Testis (tissue), 3 donors: Measurements from ENCODE around the gene PDLIM7. TPM values are rescaled to one million over a fixed set of nuclear protein-coding genes. Genes with fewer than 3 reads are reported as not detected.

Experiments
- DNase-seq: peaks from one replicate; pipeline ENCODE4 v3.0.0-alpha.2; 2019
- H3K27ac ChIP-seq, 2 donors: fragments of 200-600 bp; sonication (generic); one replicate each; pipeline ENCODE4 v1.5.1; 2019
- H3K27me3 ChIP-seq: fragments of 200-600 bp; sonication (generic); one replicate; pipeline ENCODE4 v1.5.1; 2019
- H3K36me3 ChIP-seq: fragments of 200-600 bp; sonication (generic); one replicate; pipeline ENCODE4 v1.5.1; 2017; ENCODE audit warnings: low read depth; ENCODE audit errors: missing control alignments
- H3K4me1 ChIP-seq: fragments of 200-600 bp; sonication (generic); one replicate; pipeline ENCODE4 v1.5.1; 2019
- H3K4me3 ChIP-seq, 2 donors: fragments of 200-600 bp; sonication (generic); one replicate each; pipeline ENCODE4 v1.5.1; 2017 to 2019
- H3K9me3 ChIP-seq: fragments of 200-600 bp; sonication (generic); one replicate; pipeline ENCODE4 v1.5.1; 2017
- CTCF ChIP-seq, 3 experiments: fragments of 450-650 bp in 2 of 3; fragments of 200-600 bp in 1 of 3; sonication (generic) in 1 of 3; IDR thresholded peaks; one replicate each; pipeline ENCODE4 v1.5.1; 2016 to 2019; ENCODE audit warnings: antibody characterized with exemption in 3 of 3, mild to moderate bottlenecking in 2 of 3, moderate library complexity in 1 of 3
- POLR2A ChIP-seq: fragments of 450-650 bp; IDR thresholded peaks from one replicate; pipeline ENCODE4 v1.6.1; 2017; ENCODE audit warnings: antibody characterized with exemption, mild to moderate bottlenecking, moderate library complexity
- WGBS, 2 donors: methylation state at CpG; one replicate each; pipeline ENCODE4 v1.1.5; 2018; 5-methylcytosine and 5-hydroxymethylcytosine counted together
- intact Hi-C: fragments of 100-400 bp; cut with DNase I; formaldehyde crosslinking; loops from one replicate; pipeline ENCODE4 v1.15.1; 2023; ENCODE audit warnings: low total_unique reads
- polyA plus RNA-seq: library from polyadenylated mRNA; stranded (reverse); fragments of 350-450 nt; fragmentation: Illumina TruSeq; extraction: RNeasy Lipid Tissue Mini Kit (QIAGEN cat#74804); gene quantifications from one replicate; pipeline ENCODE4 v1.2.3, GENCODE V29; 2014; ENCODE audit warnings: low read depth, low replicate concordance; ENCODE audit not compliant: insufficient read depth
- total RNA-seq, 2 donors: library from RNA; depleted of rRNA; stranded (reverse); fragments of >200 nt; gene quantifications; one replicate each; pipeline ENCODE4 v1.2.3, GENCODE V29; 2016

PDLIM7 gene
- total and polyA plus RNA-seq, 3 donors from 2014 or later = 72.2 to 118 (median 90.5) TPM

GRCh38 chr5:177472460-177473442 lies 24.7 kb downstream of the PDLIM7 start:
- Histone ChIP-seq H3K4me3 (peak overlapping the region; percentile 71 to 72), H3K9me3 (no peaks in the 10 kb centered on the region), H3K4me1 (peaks cover 26% of the 10 kb centered on the region), H3K36me3 (no peaks in the 10 kb centered on the region), H3K27ac (peak overlapping the region; percentile 73 to 82), H3K27me3 (no peaks in the 10 kb centered on the region)
- no peak for DNase-seq
- intact Hi-C loops = no loop called here
- TF ChIP-seq POLR2A (no peak), CTCF (IDR thresholded peaks at IDR 0.05) (no peak)
- WGBS, 2 donors = 0 to 1% methylated on average over 11 to 67 of the region's 93 CpGs

GRCh38 chr5:177471610-177472356 lies 25.6 kb downstream of the PDLIM7 start:
- H3K4me3 ChIP-seq = peak overlapping the region; percentile 71 to 72
- intact Hi-C loops = no loop called here
- DNase-seq = peak; percentile 57
- H3K27me3 ChIP-seq = no peaks in the 10 kb centered on the region
- no peaks in the 10 kb centered on the region for H3K36me3 ChIP-seq
- WGBS, 2 donors = 54 to 59% methylated on average over 10 to 14 of the region's 14 CpGs
- H3K4me1 ChIP-seq = peaks cover 25% of the 10 kb centered on the region
- TF ChIP-seq POLR2A (no peak), CTCF (IDR thresholded peaks at IDR 0.05) (no peak)
- H3K27ac ChIP-seq = no peak overlapping the region
- H3K9me3 ChIP-seq = no peaks in the 10 kb centered on the region

GRCh38 chr5:177470759-177471536 lies 26.5 kb downstream of the PDLIM7 start:
- WGBS, 2 donors = 84 to 87% methylated on average over 10 of the region's 10 CpGs
- no peaks in the 10 kb centered on the region for H3K27me3 ChIP-seq

More at GRCh38 chr5:177470759-177471536, 26.5 kb downstream of the PDLIM7 start:
- no peak for DNase-seq
- intact Hi-C loops = no loop called here
- Histone ChIP-seq H3K36me3 (no peaks in the 10 kb centered on the region), H3K4me1 (peaks cover 25% of the 10 kb centered on the region), H3K27ac (no peak overlapping the region), H3K4me3 (no peak overlapping the region), H3K9me3 (no peaks in the 10 kb centered on the region)
- TF ChIP-seq CTCF (IDR thresholded peaks at IDR 0.05) = no peak
- no peak for TF ChIP-seq POLR2A
